ENCODE measurements around the gene RASGEF1C. TPM values are rescaled to one million over a fixed set of nuclear protein-coding genes. Genes with fewer than 3 reads are reported as not detected.

RASGEF1C gene
- polyA plus RNA-seq, 6 donors from 2014 or later, result not detected

- H3K27ac Mint-ChIP-seq, result peak overlapping the region in 1 of 6 donors; percentile 58
- no peaks in the 10 kb centered on the region for H3K4me1 Mint-ChIP-seq
- no peak overlapping the region for H3K4me3 Mint-ChIP-seq
- H3K9me3 Mint-ChIP-seq, result peaks cover 9 to 31% (median 24%) of the 10 kb centered on the region in 7 donors
- H3K36me3 Mint-ChIP-seq, result peaks cover 13 to 19% of the 10 kb centered on the region in 2 donors
- ATAC-seq (ENCODE audit: low read depth in 2 of 2) (no peak), DNase-seq (no peak)
- peaks cover 12 to 35% (median 23%) of the 10 kb centered on the region in 3 donors for H3K27me3 Mint-ChIP-seq
Measured at GRCh38 chr5:180107005-180107404, 102.0 kb downstream of the RASGEF1C start.

GRCh38 chr5:180105827-180106312, 103.1 kb downstream of the RASGEF1C start:
- peaks cover 13 to 30% (median 23%) of the 10 kb centered on the region in 3 donors for H3K27me3 Mint-ChIP-seq
- no peak overlapping the region for H3K4me3 Mint-ChIP-seq
- H3K4me1 Mint-ChIP-seq, result no peaks in the 10 kb centered on the region
- peaks cover 9 to 31% (median 24%) of the 10 kb centered on the region in 7 donors for H3K9me3 Mint-ChIP-seq
- DNase-seq, result no peak
- H3K27ac Mint-ChIP-seq, result no peak overlapping the region
- H3K36me3 Mint-ChIP-seq, result peaks cover 13 to 19% of the 10 kb centered on the region in 2 donors
- ATAC-seq (ENCODE audit: low read depth in 2 of 2), result no peak

- peaks cover 9 to 31% (median 24%) of the 10 kb centered on the region in 7 donors for H3K9me3 Mint-ChIP-seq
- no peak overlapping the region for H3K27ac Mint-ChIP-seq
- DNase-seq (no peak), ATAC-seq (ENCODE audit: low read depth in 2 of 2) (no peak)
- H3K4me3 Mint-ChIP-seq, result no peak overlapping the region
- peaks cover 13 to 24% (median 23%) of the 10 kb centered on the region in 3 donors for H3K27me3 Mint-ChIP-seq
- no peaks in the 10 kb centered on the region for H3K4me1 Mint-ChIP-seq
- peaks cover 13 to 19% of the 10 kb centered on the region in 2 donors for H3K36me3 Mint-ChIP-seq
Measured at GRCh38 chr5:180104168-180104530, 104.9 kb downstream of the RASGEF1C start.

GRCh38 chr5:180103487-180104167, 105.4 kb downstream of the RASGEF1C start:
- peaks cover 13 to 24% (median 23%) of the 10 kb centered on the region in 3 donors for H3K27me3 Mint-ChIP-seq
- no peak overlapping the region for H3K27ac Mint-ChIP-seq
- no peak overlapping the region for H3K4me3 Mint-ChIP-seq
- no peak for ATAC-seq (ENCODE audit: low read depth in 2 of 2)
- H3K36me3 Mint-ChIP-seq, result peaks cover 13 to 18% of the 10 kb centered on the region in 2 donors
- peaks cover 9 to 31% (median 21%) of the 10 kb centered on the region in 7 donors for H3K9me3 Mint-ChIP-seq
- no peaks in the 10 kb centered on the region for H3K4me1 Mint-ChIP-seq
- no peak for DNase-seq

GRCh38 chr5:180102636-180103035, 106.4 kb downstream of the RASGEF1C start:
- Mint-ChIP-seq H3K36me3 (peaks cover 9 to 11% of the 10 kb centered on the region in 2 donors), H3K4me1 (peaks cover 0 to under 1% (median 0%) of the 10 kb centered on the region in 3 donors), H3K27me3 (peaks cover 13 to 25% (median 24%) of the 10 kb centered on the region in 3 donors), H3K27ac (peak overlapping the region in 1 of 6 donors; percentile 5), H3K9me3 (peaks cover 9 to 21% (median 15%) of the 10 kb centered on the region in 7 donors), H3K4me3 (no peak overlapping the region)
- ATAC-seq (ENCODE audit: low read depth in 2 of 2), result no peak
- no peak for DNase-seq

GRCh38 chr5:180101451-180102105, 107.4 kb downstream of the RASGEF1C start:
- H3K9me3 Mint-ChIP-seq, result peaks cover 4 to 11% (median 7%) of the 10 kb centered on the region in 7 donors
- H3K27ac Mint-ChIP-seq, result no peak overlapping the region
- peaks cover 16 to 28% (median 27%) of the 10 kb centered on the region in 3 donors for H3K27me3 Mint-ChIP-seq
- no peak overlapping the region for H3K4me3 Mint-ChIP-seq
- ATAC-seq (ENCODE audit: low read depth in 2 of 2), result no peak
- no peak for DNase-seq
- peaks cover 0 to 5% (median 0%) of the 10 kb centered on the region in 3 donors for H3K4me1 Mint-ChIP-seq
- H3K36me3 Mint-ChIP-seq, result peaks cover 3 to 7% of the 10 kb centered on the region in 2 donors

GRCh38 chr5:180100621-180101450, 108.2 kb downstream of the RASGEF1C start:
- Mint-ChIP-seq H3K9me3 (peaks cover 0 to 6% (median 0%) of the 10 kb centered on the region in 7 donors), H3K4me3 (no peak overlapping the region), H3K27ac (no peak overlapping the region), H3K4me1 (peaks cover 0 to 5% (median 0%) of the 10 kb centered on the region in 3 donors), H3K27me3 (peaks cover 12 to 23% (median 22%) of the 10 kb centered on the region in 3 donors), H3K36me3 (no peaks in the 10 kb centered on the region)
- DNase-seq, result no peak
- ATAC-seq (ENCODE audit: low read depth in 2 of 2), result no peak

GRCh38 chr5:180099733-180100611, 109.0 kb downstream of the RASGEF1C start:
- Mint-ChIP-seq H3K4me3 (no peak overlapping the region), H3K4me1 (peaks cover 0 to 5% (median 0%) of the 10 kb centered on the region in 3 donors), H3K36me3 (no peaks in the 10 kb centered on the region), H3K27me3 (peaks cover 12 to 31% (median 23%) of the 10 kb centered on the region in 3 donors), H3K9me3 (peaks cover 0 to 3% (median 0%) of the 10 kb centered on the region in 7 donors), H3K27ac (peak overlapping the region in 1 of 6 donors; percentile 71)
- no peak for ATAC-seq (ENCODE audit: low read depth in 2 of 2)
- DNase-seq, result no peak

- H3K36me3 Mint-ChIP-seq, result no peaks in the 10 kb centered on the region
- H3K4me3 Mint-ChIP-seq, result no peak overlapping the region
- ATAC-seq (ENCODE audit: low read depth in 2 of 2), result no peak
- peaks cover 8 to 33% (median 23%) of the 10 kb centered on the region in 3 donors for H3K27me3 Mint-ChIP-seq
- no peak for DNase-seq
- peak overlapping the region in 1 of 6 donors; percentile 71 for H3K27ac Mint-ChIP-seq
- H3K4me1 Mint-ChIP-seq, result peaks cover 0 to 5% (median under 1%) of the 10 kb centered on the region in 3 donors
- no peaks in the 10 kb centered on the region for H3K9me3 Mint-ChIP-seq
Measured at GRCh38 chr5:180098991-180099732, 109.8 kb downstream of the RASGEF1C start.

GRCh38 chr5:180098526-180098925, 110.5 kb downstream of the RASGEF1C start:
- peaks cover 4 to 9% (median 7%) of the 10 kb centered on the region in 3 donors for H3K4me1 Mint-ChIP-seq
- H3K27ac Mint-ChIP-seq, result no peak overlapping the region
- no peaks in the 10 kb centered on the region for H3K36me3 Mint-ChIP-seq
- no peak for ATAC-seq (ENCODE audit: low read depth in 2 of 2)
- peaks cover 12 to 27% (median 25%) of the 10 kb centered on the region in 3 donors for H3K27me3 Mint-ChIP-seq
- H3K9me3 Mint-ChIP-seq, result no peaks in the 10 kb centered on the region
- no peak for DNase-seq
- no peak overlapping the region for H3K4me3 Mint-ChIP-seq

- H3K27me3 Mint-ChIP-seq, result peaks cover 12 to 22% (median 21%) of the 10 kb centered on the region in 3 donors
- H3K27ac Mint-ChIP-seq, result no peak overlapping the region
- no peaks in the 10 kb centered on the region for H3K9me3 Mint-ChIP-seq
- H3K36me3 Mint-ChIP-seq, result no peaks in the 10 kb centered on the region
- ATAC-seq (ENCODE audit: low read depth in 2 of 2), result no peak
- peaks cover 5 to 9% (median 8%) of the 10 kb centered on the region in 3 donors for H3K4me1 Mint-ChIP-seq
- H3K4me3 Mint-ChIP-seq, result no peak overlapping the region
- no peak for DNase-seq
Measured at GRCh38 chr5:180097926-180098325, 111.1 kb downstream of the RASGEF1C start.
